Rectal smooth muscle tissue (tissue), 1 donor: ENCODE results near the gene ZNF644.
"Not testable (repeated sequence)": the region's sequence is repeated elsewhere in the genome, so short reads cannot be mapped to it uniquely, and the experiment has no call there.

Experiments
- H3K27ac ChIP-seq: one replicate; pipeline ENCODE4 v1.7.0; 2013; ENCODE audit warnings: low read depth, low read length, inconsistent platforms
- H3K27me3 ChIP-seq: one replicate; pipeline ENCODE4 v1.7.0; 2013; ENCODE audit warnings: low read length; ENCODE audit not compliant: control insufficient read depth, insufficient read depth
- H3K36me3 ChIP-seq: one replicate; pipeline ENCODE4 v1.7.0; 2013; ENCODE audit warnings: low read length; ENCODE audit not compliant: control insufficient read depth, insufficient read depth
- H3K4me1 ChIP-seq: one replicate; pipeline ENCODE4 v1.7.0; 2013; ENCODE audit warnings: low read length; ENCODE audit not compliant: control insufficient read depth, insufficient read depth
- H3K4me3 ChIP-seq: one replicate; pipeline ENCODE4 v1.7.0; 2013; ENCODE audit warnings: low read length
- H3K9ac ChIP-seq: one replicate; pipeline ENCODE4 v1.7.0; 2013; ENCODE audit warnings: low read length

ZNF644 gene

DNA sequence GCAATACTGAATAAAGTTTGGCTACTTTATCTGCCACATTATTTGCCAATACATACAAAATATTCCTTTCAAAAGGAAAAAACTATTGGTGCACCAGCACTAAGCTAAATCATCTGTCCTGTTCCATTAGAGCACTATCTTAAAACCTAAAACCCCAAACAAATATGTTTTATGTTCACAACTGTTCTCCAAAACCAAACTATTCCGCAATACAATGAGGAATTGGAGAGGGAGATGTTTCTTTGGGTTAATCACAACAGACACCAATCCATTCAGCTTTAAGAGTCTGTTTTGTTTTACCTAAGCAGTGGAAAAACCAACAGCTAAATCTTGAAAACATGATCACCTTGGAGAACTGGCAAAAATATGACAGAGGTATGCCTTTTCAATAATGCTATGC is 85.1 kb downstream of the ZNF644 start:
- peaks cover 4% of the 10 kb centered on the region for H3K36me3 ChIP-seq
- H3K27me3 ChIP-seq: no peaks in the 10 kb centered on the region
- no peak overlapping the region for H3K27ac ChIP-seq

GRCh38 chr1:90936061-90936460 is 85.8 kb downstream of the ZNF644 start:
- H3K4me3 ChIP-seq: no peak overlapping the region
- no peaks in the 10 kb centered on the region for H3K4me1 ChIP-seq
- H3K27me3 ChIP-seq: no peaks in the 10 kb centered on the region
- no peak overlapping the region for H3K27ac ChIP-seq
- peaks cover 4% of the 10 kb centered on the region for H3K36me3 ChIP-seq
- no peak overlapping the region for H3K9ac ChIP-seq

More for the DNA sequence above, 85.1 kb downstream of the ZNF644 start:
- H3K4me1 ChIP-seq: no peaks in the 10 kb centered on the region
- H3K9ac ChIP-seq: no peak overlapping the region
- no peak overlapping the region for H3K4me3 ChIP-seq

DNA sequence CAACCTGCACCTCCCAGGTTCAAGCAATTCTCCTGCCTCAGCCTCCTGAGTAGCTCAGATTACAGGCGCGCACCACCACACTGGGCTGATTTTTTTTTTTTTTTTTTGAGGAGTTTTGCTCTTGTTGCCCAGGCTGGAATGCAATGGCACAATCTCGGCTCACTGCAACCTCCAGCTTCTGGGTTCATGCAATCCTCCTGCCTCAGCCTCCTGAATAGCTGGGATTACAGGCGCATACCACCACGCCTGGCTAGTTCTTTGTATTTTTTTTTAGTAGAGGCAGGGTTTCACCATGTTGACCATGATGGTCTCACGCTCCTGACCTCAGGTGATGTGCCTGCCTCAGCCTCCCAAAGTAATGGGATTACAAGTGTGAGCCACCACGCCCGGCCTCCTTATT is 93.6 kb downstream of the ZNF644 start:
- not testable (repeated sequence) for H3K27ac ChIP-seq, H3K4me1 ChIP-seq, H3K4me3 ChIP-seq, H3K9ac ChIP-seq, H3K36me3 ChIP-seq, H3K27me3 ChIP-seq

GRCh38 chr1:90927674-90928073 is 94.2 kb downstream of the ZNF644 start:
- H3K27ac ChIP-seq, H3K9ac ChIP-seq, H3K4me3 ChIP-seq, H3K4me1 ChIP-seq, H3K27me3 ChIP-seq, H3K36me3 ChIP-seq: not testable (repeated sequence)

DNA sequence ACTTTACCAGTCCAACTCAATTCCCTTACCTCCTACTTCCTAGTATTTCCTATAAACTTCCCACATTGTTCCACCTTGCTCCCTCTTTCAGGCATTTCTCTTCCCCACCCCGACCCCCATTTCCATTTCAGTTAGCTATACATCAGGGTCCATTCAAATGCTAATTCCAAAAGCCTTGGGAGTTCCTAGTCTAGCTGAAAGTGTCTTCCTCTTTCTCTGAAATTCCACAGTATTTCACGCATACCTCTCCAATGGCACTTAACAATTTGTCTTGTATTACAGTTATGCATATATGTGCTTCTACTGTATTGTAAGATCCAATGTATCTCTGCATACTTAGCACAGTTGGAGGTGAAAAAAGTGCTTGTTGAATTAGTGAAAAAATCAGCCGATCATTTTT is 94.9 kb downstream of the ZNF644 start:
- no peaks in the 10 kb centered on the region for H3K36me3 ChIP-seq
- peaks cover 9% of the 10 kb centered on the region for H3K4me1 ChIP-seq
- no peak overlapping the region for H3K9ac ChIP-seq
- no peak overlapping the region for H3K27ac ChIP-seq
- no peaks in the 10 kb centered on the region for H3K27me3 ChIP-seq
- no peak overlapping the region for H3K4me3 ChIP-seq

GRCh38 chr1:90925928-90926869 is 95.6 kb downstream of the ZNF644 start:
- Histone ChIP-seq H3K27ac (no peak overlapping the region), H3K36me3 (no peaks in the 10 kb centered on the region), H3K27me3 (no peaks in the 10 kb centered on the region), H3K9ac (no peak overlapping the region), H3K4me1 (peaks cover 9% of the 10 kb centered on the region), H3K4me3 (no peak overlapping the region)

DNA sequence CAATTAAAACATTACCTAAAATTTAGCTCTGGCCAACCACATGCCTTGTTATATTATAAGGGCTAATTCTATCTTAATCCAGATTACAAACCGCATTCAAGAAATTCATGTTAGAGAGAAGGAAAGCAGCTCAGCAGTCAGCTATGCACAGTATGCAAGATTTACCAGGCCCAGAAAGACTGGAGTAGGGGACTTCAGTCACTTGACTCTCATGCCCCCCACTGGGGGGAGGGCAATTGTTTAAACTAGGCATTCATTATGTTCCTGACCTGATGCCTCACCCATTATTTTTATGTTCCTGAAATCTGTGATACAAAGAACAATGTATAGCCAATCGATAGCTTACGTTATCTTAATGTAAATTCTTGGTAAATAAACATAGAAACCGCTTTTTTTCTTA is 96.9 kb downstream of the ZNF644 start:
- Histone ChIP-seq H3K9ac (no peak overlapping the region), H3K4me1 (peaks cover 9% of the 10 kb centered on the region), H3K27ac (no peak overlapping the region), H3K4me3 (no peak overlapping the region), H3K27me3 (no peaks in the 10 kb centered on the region), H3K36me3 (no peaks in the 10 kb centered on the region)

GRCh38 chr1:90922996-90923395 is 98.8 kb downstream of the ZNF644 start:
- Histone ChIP-seq H3K9ac (no peak overlapping the region), H3K27ac (no peak overlapping the region), H3K4me3 (no peak overlapping the region), H3K36me3 (no peaks in the 10 kb centered on the region), H3K4me1 (peaks cover 9% of the 10 kb centered on the region), H3K27me3 (no peaks in the 10 kb centered on the region)

DNA sequence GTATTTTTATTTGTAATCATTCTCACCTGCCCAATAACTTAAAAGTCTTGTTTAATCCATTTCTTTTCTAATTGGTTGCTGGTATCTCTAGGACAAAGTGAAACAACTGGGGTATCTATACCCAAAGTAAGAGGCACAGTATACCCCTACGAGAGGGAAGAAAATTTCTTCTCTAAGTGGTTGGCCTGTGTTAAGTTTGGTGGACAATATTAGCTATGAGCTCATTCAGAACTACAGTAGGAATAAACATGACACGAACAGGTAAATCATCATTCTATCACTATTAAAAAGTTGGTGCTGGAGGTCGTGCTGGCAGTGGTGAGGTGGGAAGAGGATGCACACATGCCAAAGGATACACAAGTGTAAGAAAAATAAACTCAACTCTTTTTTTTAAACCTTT is 99.6 kb downstream of the ZNF644 start:
- H3K27me3 ChIP-seq: no peaks in the 10 kb centered on the region
- peaks cover 9% of the 10 kb centered on the region for H3K4me1 ChIP-seq
- H3K4me3 ChIP-seq: no peak overlapping the region

GRCh38 chr1:90919900-90920299 is 101.9 kb downstream of the ZNF644 start:
- no peak overlapping the region for H3K27ac ChIP-seq
- peaks cover 7% of the 10 kb centered on the region for H3K4me1 ChIP-seq
- H3K9ac ChIP-seq: no peak overlapping the region
- H3K4me3 ChIP-seq: no peak overlapping the region
- H3K36me3 ChIP-seq: no peaks in the 10 kb centered on the region
- no peaks in the 10 kb centered on the region for H3K27me3 ChIP-seq

More for the DNA sequence above, 99.6 kb downstream of the ZNF644 start:
- H3K27ac ChIP-seq: no peak overlapping the region
- no peak overlapping the region for H3K9ac ChIP-seq
- no peaks in the 10 kb centered on the region for H3K36me3 ChIP-seq

DNA sequence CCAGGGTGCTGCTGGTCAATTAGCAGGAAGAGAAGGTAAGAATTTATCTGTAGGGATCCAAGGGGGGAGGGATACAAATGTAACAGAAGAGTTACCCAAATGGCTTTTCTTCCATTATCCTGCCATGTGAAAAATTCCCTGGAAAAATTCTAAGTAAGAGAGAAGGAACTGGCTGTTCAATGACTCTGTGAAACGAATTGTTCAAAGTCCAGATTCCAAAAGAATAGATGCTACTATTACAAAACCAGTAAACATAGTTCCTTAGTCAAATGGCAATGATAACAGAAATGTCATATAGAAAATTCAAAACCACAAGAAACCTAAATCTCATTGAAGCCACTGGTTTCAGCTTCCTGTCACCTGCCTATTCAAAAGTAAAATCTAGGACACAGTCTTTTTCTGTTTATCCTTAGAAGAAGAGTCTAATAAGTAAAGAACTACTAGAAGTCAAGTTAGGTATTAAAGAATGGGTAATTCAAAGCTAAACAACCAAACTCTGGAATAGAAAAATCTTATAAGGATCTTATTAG is 102.6 kb downstream of the ZNF644 start:
- H3K4me3 ChIP-seq: no peak overlapping the region
- H3K4me1 ChIP-seq: peaks cover 3% of the 10 kb centered on the region
- no peaks in the 10 kb centered on the region for H3K36me3 ChIP-seq
- H3K27me3 ChIP-seq: no peaks in the 10 kb centered on the region
- H3K27ac ChIP-seq: no peak overlapping the region
- no peak overlapping the region for H3K9ac ChIP-seq

DNA sequence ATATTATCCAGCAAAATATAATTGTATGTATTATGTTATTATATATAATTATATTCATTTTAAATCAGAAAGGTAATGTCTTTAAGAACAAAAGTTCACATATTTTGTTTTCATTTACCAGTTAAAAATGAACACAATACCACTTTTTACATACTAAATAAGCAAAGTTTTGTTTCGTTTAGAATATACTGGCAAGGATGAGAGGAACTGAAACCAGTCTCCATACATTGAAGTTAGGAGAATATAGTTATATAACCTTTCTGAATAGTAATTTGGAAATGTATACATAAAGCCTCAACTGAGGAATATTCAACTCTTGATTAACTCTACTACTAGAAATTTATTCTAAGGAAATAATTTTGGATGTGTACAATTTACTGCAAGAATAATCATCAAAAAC is 110.5 kb downstream of the ZNF644 start:
- H3K9ac ChIP-seq: no peak overlapping the region
- no peaks in the 10 kb centered on the region for H3K4me1 ChIP-seq
- no peaks in the 10 kb centered on the region for H3K36me3 ChIP-seq
- H3K4me3 ChIP-seq: no peak overlapping the region
- H3K27me3 ChIP-seq: no peaks in the 10 kb centered on the region
- no peak overlapping the region for H3K27ac ChIP-seq

DNA sequence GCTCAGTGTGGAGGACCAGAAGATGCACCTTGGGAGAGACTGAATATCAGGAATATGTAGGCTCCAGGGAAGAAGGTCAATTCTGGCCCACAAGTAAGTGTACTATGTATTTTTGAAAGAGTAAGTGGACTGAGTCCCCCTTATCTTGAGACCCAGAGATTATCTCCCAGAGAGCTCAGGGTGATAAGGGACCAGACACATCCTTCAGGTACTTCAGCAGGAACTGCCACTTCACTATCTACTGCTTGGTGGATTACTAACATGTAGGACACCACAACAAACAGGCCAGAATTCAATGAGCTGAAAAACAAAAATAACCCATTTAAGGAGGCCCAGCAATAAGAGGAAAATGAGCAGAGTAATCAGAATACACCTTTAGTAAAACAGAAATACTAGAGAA is 119.2 kb downstream of the ZNF644 start:
- H3K27me3 ChIP-seq: no peaks in the 10 kb centered on the region
- H3K36me3 ChIP-seq: no peaks in the 10 kb centered on the region
- H3K4me3 ChIP-seq: no peak overlapping the region
- H3K4me1 ChIP-seq: peaks cover 2% of the 10 kb centered on the region
- H3K9ac ChIP-seq: no peak overlapping the region
- H3K27ac ChIP-seq: no peak overlapping the region
